ENCODE measurements around the gene RASGRF2.

Gene RASGRF2

DNA sequence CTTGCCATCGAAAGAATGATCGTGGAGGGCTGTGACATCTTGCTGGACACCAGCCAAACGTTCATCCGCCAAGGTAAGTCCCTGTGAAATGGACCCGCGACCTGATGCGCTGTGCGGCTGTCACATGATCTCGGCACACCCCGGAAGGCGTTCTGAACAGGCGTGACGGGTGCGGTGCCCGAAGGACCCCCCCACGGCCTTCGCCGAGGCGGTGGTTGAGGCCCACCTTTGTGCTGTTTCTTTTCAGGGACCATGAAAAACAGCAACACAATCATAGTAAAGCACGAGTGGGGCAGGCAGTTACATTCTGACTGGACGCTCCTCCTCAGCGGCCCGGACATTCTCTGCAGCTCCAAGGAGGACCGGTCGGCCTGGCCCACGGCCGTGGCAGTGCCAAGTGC is 126.7 kb downstream of the RASGRF2 start:
- Histone ChIP-seq H3K9ac (ENCODE audit: low read length) (no peak overlapping the region), H3K4me3 (ENCODE audit: low read length) (no peak overlapping the region), H2AK5ac (ENCODE audit: low read length) (no peak overlapping the region), H4K5ac (ENCODE audit: low read length) (no peak overlapping the region), H3K36me3 (ENCODE audit: control insufficient read depth, insufficient read depth, low read length) (no peaks in the 10 kb centered on the region), H3K23ac (ENCODE audit: low read length) (no peak overlapping the region), H4K8ac (ENCODE audit: low read depth, low read length) (no peak overlapping the region), H3K4me1 (ENCODE audit: control insufficient read depth, low read depth, low read length) (no peaks in the 10 kb centered on the region), H2BK15ac (replicated peaks; ENCODE audit: low read depth) (no peak overlapping the region), H3K4me2 (ENCODE audit: low read length) (no peak overlapping the region), H2BK5ac (ENCODE audit: low read length) (no peak overlapping the region), H3K79me1 (ENCODE audit: low read length) (no peaks in the 10 kb centered on the region), H3K79me2 (ENCODE audit: control insufficient read depth, insufficient read depth, low read length) (no peaks in the 10 kb centered on the region), H3K27ac (ENCODE audit: low read depth, low read length) (no peak overlapping the region), H3K56ac (ENCODE audit: low read length) (no peak overlapping the region), H3K27me3 (ENCODE audit: insufficient read depth, low read length, poor library complexity) (no peaks in the 10 kb centered on the region), H3K4ac (ENCODE audit: low read depth, low read length) (no peak overlapping the region), H3K18ac (ENCODE audit: low read length) (no peak overlapping the region), H2BK120ac (ENCODE audit: low read depth, low read length) (no peak overlapping the region)
- no peak for DNase-seq
- WGBS (ENCODE audit: extremely low coverage, insufficient coverage, low lambda C conversion rate): no CpG with 5 or more reads among the region's 27 CpGs

DNA sequence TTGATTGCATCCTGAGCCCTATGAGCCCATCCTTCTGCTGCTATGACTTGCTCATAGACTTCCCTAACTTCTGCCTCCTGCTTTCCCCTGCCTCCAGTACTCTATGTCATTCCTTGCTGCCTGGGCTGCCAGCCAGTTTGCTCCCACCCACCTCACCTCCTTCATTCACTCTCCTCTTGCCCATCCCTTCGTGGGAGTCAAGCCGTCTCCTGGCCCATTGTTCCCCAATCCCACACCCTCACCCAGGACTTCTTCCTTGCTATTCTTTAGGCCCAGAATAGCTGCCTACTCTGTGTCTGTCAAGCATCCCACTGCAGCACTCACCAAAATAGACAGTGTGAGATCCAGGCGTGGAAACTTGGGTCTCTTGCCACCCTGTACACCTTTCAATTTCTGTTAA is 131.0 kb downstream of the RASGRF2 start:
- no CpG with 5 or more reads among the region's 3 CpGs for WGBS (ENCODE audit: extremely low coverage, insufficient coverage, low lambda C conversion rate)

GRCh38 chr5:81093536-81094196 is 133.5 kb downstream of the RASGRF2 start:
- H3K56ac ChIP-seq (ENCODE audit: low read length): no peak overlapping the region
- H3K36me3 ChIP-seq (ENCODE audit: control insufficient read depth, insufficient read depth, low read length): no peaks in the 10 kb centered on the region
- H3K27ac ChIP-seq (ENCODE audit: low read depth, low read length): no peak overlapping the region
- no peak overlapping the region for H2BK5ac ChIP-seq (ENCODE audit: low read length)
- no peak overlapping the region for H3K4me2 ChIP-seq (ENCODE audit: low read length)
- H2AK5ac ChIP-seq (ENCODE audit: low read length): no peak overlapping the region
- no peak overlapping the region for H4K8ac ChIP-seq (ENCODE audit: low read depth, low read length)
- H3K18ac ChIP-seq (ENCODE audit: low read length): no peak overlapping the region
- no peaks in the 10 kb centered on the region for H3K79me1 ChIP-seq (ENCODE audit: low read length)
- no peaks in the 10 kb centered on the region for H3K4me1 ChIP-seq (ENCODE audit: control insufficient read depth, low read depth, low read length)
- H2BK15ac ChIP-seq (replicated peaks; ENCODE audit: low read depth): no peak overlapping the region
- H3K4ac ChIP-seq (ENCODE audit: low read depth, low read length): no peak overlapping the region
- no peak overlapping the region for H4K5ac ChIP-seq (ENCODE audit: low read length)
- no peak overlapping the region for H3K4me3 ChIP-seq (ENCODE audit: low read length)
- no CpG with 5 or more reads among the region's 2 CpGs for WGBS (ENCODE audit: extremely low coverage, insufficient coverage, low lambda C conversion rate)
- no peaks in the 10 kb centered on the region for H3K79me2 ChIP-seq (ENCODE audit: control insufficient read depth, insufficient read depth, low read length)
- no peak overlapping the region for H3K9ac ChIP-seq (ENCODE audit: low read length)
- H2BK120ac ChIP-seq (ENCODE audit: low read depth, low read length): no peak overlapping the region
- no peak overlapping the region for H3K23ac ChIP-seq (ENCODE audit: low read length)
- no peak for DNase-seq
- no peaks in the 10 kb centered on the region for H3K27me3 ChIP-seq (ENCODE audit: insufficient read depth, low read length, poor library complexity)

More for the DNA sequence above, 131.0 kb downstream of the RASGRF2 start:
- Histone ChIP-seq H3K27ac (ENCODE audit: low read depth, low read length) (no peak overlapping the region), H3K23ac (ENCODE audit: low read length) (no peak overlapping the region), H3K79me1 (ENCODE audit: low read length) (no peaks in the 10 kb centered on the region), H3K79me2 (ENCODE audit: control insufficient read depth, insufficient read depth, low read length) (no peaks in the 10 kb centered on the region), H2BK120ac (ENCODE audit: low read depth, low read length) (no peak overlapping the region), H3K4me2 (ENCODE audit: low read length) (no peak overlapping the region), H3K4ac (ENCODE audit: low read depth, low read length) (no peak overlapping the region), H3K36me3 (ENCODE audit: control insufficient read depth, insufficient read depth, low read length) (no peaks in the 10 kb centered on the region), H4K8ac (ENCODE audit: low read depth, low read length) (no peak overlapping the region), H2AK5ac (ENCODE audit: low read length) (no peak overlapping the region), H3K9ac (ENCODE audit: low read length) (no peak overlapping the region), H3K56ac (ENCODE audit: low read length) (no peak overlapping the region), H4K5ac (ENCODE audit: low read length) (no peak overlapping the region), H3K4me3 (ENCODE audit: low read length) (no peak overlapping the region), H2BK15ac (replicated peaks; ENCODE audit: low read depth) (no peak overlapping the region), H3K4me1 (ENCODE audit: control insufficient read depth, low read depth, low read length) (no peaks in the 10 kb centered on the region), H3K18ac (ENCODE audit: low read length) (no peak overlapping the region), H2BK5ac (ENCODE audit: low read length) (no peak overlapping the region), H3K27me3 (ENCODE audit: insufficient read depth, low read length, poor library complexity) (no peaks in the 10 kb centered on the region)
- DNase-seq: no peak

GRCh38 chr5:81095835-81096234 is 135.7 kb downstream of the RASGRF2 start:
- Histone ChIP-seq H2AK5ac (ENCODE audit: low read length) (no peak overlapping the region), H2BK120ac (ENCODE audit: low read depth, low read length) (no peak overlapping the region), H3K27me3 (ENCODE audit: insufficient read depth, low read length, poor library complexity) (no peaks in the 10 kb centered on the region), H3K23ac (ENCODE audit: low read length) (no peak overlapping the region), H3K4ac (ENCODE audit: low read depth, low read length) (no peak overlapping the region), H3K79me2 (ENCODE audit: control insufficient read depth, insufficient read depth, low read length) (no peaks in the 10 kb centered on the region), H4K5ac (ENCODE audit: low read length) (no peak overlapping the region), H2BK5ac (ENCODE audit: low read length) (no peak overlapping the region), H3K4me1 (ENCODE audit: control insufficient read depth, low read depth, low read length) (no peaks in the 10 kb centered on the region), H3K79me1 (ENCODE audit: low read length) (no peaks in the 10 kb centered on the region), H2BK15ac (replicated peaks; ENCODE audit: low read depth) (no peak overlapping the region), H3K4me3 (ENCODE audit: low read length) (no peak overlapping the region), H3K27ac (ENCODE audit: low read depth, low read length) (no peak overlapping the region), H3K36me3 (ENCODE audit: control insufficient read depth, insufficient read depth, low read length) (no peaks in the 10 kb centered on the region), H3K4me2 (ENCODE audit: low read length) (no peak overlapping the region), H3K18ac (ENCODE audit: low read length) (no peak overlapping the region), H3K9ac (ENCODE audit: low read length) (no peak overlapping the region), H4K8ac (ENCODE audit: low read depth, low read length) (no peak overlapping the region), H3K56ac (ENCODE audit: low read length) (no peak overlapping the region)
- no CpG with 5 or more reads among the region's 1 CpG for WGBS (ENCODE audit: extremely low coverage, insufficient coverage, low lambda C conversion rate)
- no peak for DNase-seq

DNA sequence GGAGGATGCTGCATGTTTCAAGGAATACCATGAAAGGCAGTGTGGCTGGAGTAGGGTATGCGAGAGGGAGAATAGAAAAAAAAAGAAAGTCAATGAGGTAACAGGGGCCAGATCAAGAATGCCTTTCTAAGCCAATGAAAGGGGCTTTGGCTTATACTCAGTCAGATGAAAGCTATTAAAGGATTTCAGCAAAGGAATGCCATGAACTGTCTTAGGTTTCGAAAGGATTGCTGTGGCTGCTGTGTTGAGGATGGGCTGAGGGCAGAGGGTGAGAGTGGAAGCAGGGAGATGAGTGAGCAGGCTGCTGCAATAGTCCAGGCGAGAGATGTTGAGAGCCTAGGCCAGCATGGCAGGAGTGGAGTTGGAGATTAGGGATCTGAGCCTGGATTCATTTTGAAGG is 137.6 kb downstream of the RASGRF2 start:
- no peak overlapping the region for H4K5ac ChIP-seq (ENCODE audit: low read length)
- H3K18ac ChIP-seq (ENCODE audit: low read length): no peak overlapping the region
- H3K56ac ChIP-seq (ENCODE audit: low read length): no peak overlapping the region
- no peak overlapping the region for H2AK5ac ChIP-seq (ENCODE audit: low read length)
- no peak overlapping the region for H3K27ac ChIP-seq (ENCODE audit: low read depth, low read length)
- no peak overlapping the region for H3K4me2 ChIP-seq (ENCODE audit: low read length)
- H3K79me2 ChIP-seq (ENCODE audit: control insufficient read depth, insufficient read depth, low read length): no peaks in the 10 kb centered on the region
- DNase-seq: peak; percentile 55
- WGBS (ENCODE audit: extremely low coverage, insufficient coverage, low lambda C conversion rate): no CpG with 5 or more reads among the region's 3 CpGs
- H3K4me1 ChIP-seq (ENCODE audit: control insufficient read depth, low read depth, low read length): no peaks in the 10 kb centered on the region
- H3K23ac ChIP-seq (ENCODE audit: low read length): no peak overlapping the region
- H3K36me3 ChIP-seq (ENCODE audit: control insufficient read depth, insufficient read depth, low read length): no peaks in the 10 kb centered on the region
- no peak overlapping the region for H3K9ac ChIP-seq (ENCODE audit: low read length)
- no peaks in the 10 kb centered on the region for H3K27me3 ChIP-seq (ENCODE audit: insufficient read depth, low read length, poor library complexity)
- H2BK5ac ChIP-seq (ENCODE audit: low read length): no peak overlapping the region
- H3K79me1 ChIP-seq (ENCODE audit: low read length): no peaks in the 10 kb centered on the region
- H2BK15ac ChIP-seq (replicated peaks; ENCODE audit: low read depth): no peak overlapping the region
- no peak overlapping the region for H3K4me3 ChIP-seq (ENCODE audit: low read length)
- no peak overlapping the region for H4K8ac ChIP-seq (ENCODE audit: low read depth, low read length)
- no peak overlapping the region for H3K4ac ChIP-seq (ENCODE audit: low read depth, low read length)
- no peak overlapping the region for H2BK120ac ChIP-seq (ENCODE audit: low read depth, low read length)

GRCh38 chr5:81105261-81105877 is 145.2 kb downstream of the RASGRF2 start:
- Histone ChIP-seq H3K4ac (ENCODE audit: low read depth, low read length) (no peak overlapping the region), H3K4me1 (ENCODE audit: control insufficient read depth, low read depth, low read length) (no peaks in the 10 kb centered on the region), H3K18ac (ENCODE audit: low read length) (no peak overlapping the region), H3K27me3 (ENCODE audit: insufficient read depth, low read length, poor library complexity) (no peaks in the 10 kb centered on the region), H3K9ac (ENCODE audit: low read length) (no peak overlapping the region), H3K4me3 (ENCODE audit: low read length) (no peak overlapping the region), H3K36me3 (ENCODE audit: control insufficient read depth, insufficient read depth, low read length) (no peaks in the 10 kb centered on the region), H3K4me2 (ENCODE audit: low read length) (no peak overlapping the region), H2BK15ac (replicated peaks; ENCODE audit: low read depth) (no peak overlapping the region), H3K56ac (ENCODE audit: low read length) (no peak overlapping the region), H3K23ac (ENCODE audit: low read length) (no peak overlapping the region), H2AK5ac (ENCODE audit: low read length) (no peak overlapping the region), H3K27ac (ENCODE audit: low read depth, low read length) (no peak overlapping the region), H3K79me2 (ENCODE audit: control insufficient read depth, insufficient read depth, low read length) (no peaks in the 10 kb centered on the region), H3K79me1 (ENCODE audit: low read length) (no peaks in the 10 kb centered on the region), H4K8ac (ENCODE audit: low read depth, low read length) (no peak overlapping the region), H4K5ac (ENCODE audit: low read length) (no peak overlapping the region), H2BK120ac (ENCODE audit: low read depth, low read length) (no peak overlapping the region), H2BK5ac (ENCODE audit: low read length) (no peak overlapping the region)
- no peak for DNase-seq
- no CpG with 5 or more reads among the region's 5 CpGs for WGBS (ENCODE audit: extremely low coverage, insufficient coverage, low lambda C conversion rate)

Data from mesendoderm (in vitro differentiated cells).